Measurements from ENCODE around the gene MYEOV. TPM values are rescaled to one million over a fixed set of nuclear protein-coding genes. Genes with fewer than 3 reads are reported as not detected.

MYEOV gene
- total and polyA plus RNA-seq, 11 donors: 0.08 to 0.88 (median 0.23) TPM; not detected in 7

DNA sequence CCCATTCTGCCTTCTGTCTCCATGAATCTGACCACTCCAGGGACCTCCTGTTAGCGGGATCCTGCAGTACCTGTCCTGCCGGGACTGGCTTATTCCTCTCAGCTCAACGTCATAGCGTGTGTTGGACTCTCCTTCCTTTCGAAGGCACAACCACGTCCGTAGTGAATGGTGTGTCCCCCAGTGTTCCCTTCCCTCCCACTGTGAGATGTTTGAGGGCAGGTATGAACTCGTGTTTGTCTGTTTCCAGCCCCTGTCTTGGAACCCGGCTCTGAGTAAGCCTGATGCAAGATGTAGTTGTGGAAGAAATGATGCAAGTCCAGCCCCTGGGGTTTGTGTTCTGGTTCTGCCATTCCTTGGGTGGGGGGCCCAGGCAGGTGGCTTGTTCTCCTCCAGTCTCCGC lies 10.5 kb upstream of the MYEOV start:
- Histone ChIP-seq H3K27me3 (no peaks in the 10 kb centered on the region), H3K4me3 (no peak overlapping the region), H3K27ac (no peak overlapping the region), H3K4me1 (peaks cover 0 to 8% (median 0%) of the 10 kb centered on the region in 12 donors), H3K36me3 (no peaks in the 10 kb centered on the region), H3K9me3 (peaks cover 0 to 6% (median 0%) of the 10 kb centered on the region in 12 donors)
- no peak for TF ChIP-seq POLR2A (IDR thresholded peaks at IDR 0.05)
- TF ChIP-seq, protein P1, sequence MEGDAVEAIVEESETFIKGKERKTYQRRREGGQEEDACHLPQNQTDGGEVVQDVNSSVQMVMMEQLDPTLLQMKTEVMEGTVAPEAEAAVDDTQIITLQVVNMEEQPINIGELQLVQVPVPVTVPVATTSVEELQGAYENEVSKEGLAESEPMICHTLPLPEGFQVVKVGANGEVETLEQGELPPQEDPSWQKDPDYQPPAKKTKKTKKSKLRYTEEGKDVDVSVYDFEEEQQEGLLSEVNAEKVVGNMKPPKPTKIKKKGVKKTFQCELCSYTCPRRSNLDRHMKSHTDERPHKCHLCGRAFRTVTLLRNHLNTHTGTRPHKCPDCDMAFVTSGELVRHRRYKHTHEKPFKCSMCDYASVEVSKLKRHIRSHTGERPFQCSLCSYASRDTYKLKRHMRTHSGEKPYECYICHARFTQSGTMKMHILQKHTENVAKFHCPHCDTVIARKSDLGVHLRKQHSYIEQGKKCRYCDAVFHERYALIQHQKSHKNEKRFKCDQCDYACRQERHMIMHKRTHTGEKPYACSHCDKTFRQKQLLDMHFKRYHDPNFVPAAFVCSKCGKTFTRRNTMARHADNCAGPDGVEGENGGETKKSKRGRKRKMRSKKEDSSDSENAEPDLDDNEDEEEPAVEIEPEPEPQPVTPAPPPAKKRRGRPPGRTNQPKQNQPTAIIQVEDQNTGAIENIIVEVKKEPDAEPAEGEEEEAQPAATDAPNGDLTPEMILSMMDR (IDR thresholded peaks at IDR 0.05): no peak
- intact Hi-C loops (cut with DNase I): loop anchor here in 1 of 10 donors (10.0 kb wide), 1 partner anchor 159 kb away; no protein-coding TSS in a partner anchor
- ATAC-seq: no peak
- DNase-seq: peak in 1 of 5 donors; percentile 12
- 89 to 95% (median 92%) methylated on average over 9 to 10 of the region's 10 CpGs for WGBS, 4 donors

GRCh38 chr11:69284081-69284511 lies 9.9 kb upstream of the MYEOV start:
- ATAC-seq (no peak), DNase-seq (no peak)
- H3K27ac ChIP-seq: no peak overlapping the region
- H3K36me3 ChIP-seq: no peaks in the 10 kb centered on the region
- intact Hi-C loops (cut with DNase I): loop anchor here in 1 of 10 donors (10.0 kb wide), 1 partner anchor 159 kb away; no protein-coding TSS in a partner anchor
- H3K4me3 ChIP-seq: no peak overlapping the region
- peaks cover 0 to 6% (median 0%) of the 10 kb centered on the region in 12 donors for H3K9me3 ChIP-seq
- H3K4me1 ChIP-seq: peaks cover 0 to 7% (median 0%) of the 10 kb centered on the region in 12 donors
- no peaks in the 10 kb centered on the region for H3K27me3 ChIP-seq
- no peak for TF ChIP-seq POLR2A (IDR thresholded peaks at IDR 0.05)
- TF ChIP-seq, protein P1 (IDR thresholded peaks at IDR 0.05): no peak
- WGBS, 4 donors: 77 to 88% (median 83%) methylated on average over 7 to 9 of the region's 9 CpGs

GRCh38 chr11:69285091-69285490 lies 8.9 kb upstream of the MYEOV start:
- peaks cover 0 to 7% (median 0%) of the 10 kb centered on the region in 12 donors for H3K4me1 ChIP-seq
- no peaks in the 10 kb centered on the region for H3K36me3 ChIP-seq
- intact Hi-C loops (cut with DNase I): loop anchor here in 1 of 10 donors (10.0 kb wide), 1 partner anchor 160 kb away; no protein-coding TSS in a partner anchor
- DNase-seq: peak in 1 of 5 donors; percentile 14
- H3K27me3 ChIP-seq: no peaks in the 10 kb centered on the region
- no peak overlapping the region for H3K27ac ChIP-seq
- 96 to 99% (median 97%) methylated on average over 10 to 11 of the region's 11 CpGs for WGBS, 4 donors
- ATAC-seq: no peak
- H3K9me3 ChIP-seq: peaks cover 0 to 6% (median 0%) of the 10 kb centered on the region in 12 donors
- H3K4me3 ChIP-seq: no peak overlapping the region
- TF ChIP-seq, protein P1 (IDR thresholded peaks at IDR 0.05): no peak
- TF ChIP-seq POLR2A (IDR thresholded peaks at IDR 0.05): no peak

GRCh38 chr11:69285766-69286165 lies 8.2 kb upstream of the MYEOV start:
- Histone ChIP-seq H3K9me3 (peaks cover 0 to 6% (median 0%) of the 10 kb centered on the region in 12 donors), H3K4me1 (peaks cover 0 to 7% (median 0%) of the 10 kb centered on the region in 12 donors), H3K27me3 (no peaks in the 10 kb centered on the region), H3K4me3 (no peak overlapping the region), H3K36me3 (no peaks in the 10 kb centered on the region), H3K27ac (no peak overlapping the region)
- DNase-seq (peak in 1 of 5 donors; percentile 14), ATAC-seq (no peak)
- intact Hi-C loops (cut with DNase I): loop anchor here in 1 of 10 donors (10.0 kb wide), 1 partner anchor 161 kb away; no protein-coding TSS in a partner anchor
- no peak for TF ChIP-seq POLR2A (IDR thresholded peaks at IDR 0.05)
- TF ChIP-seq, protein P1 (IDR thresholded peaks at IDR 0.05): no peak
- WGBS, 4 donors: 92 to 96% (median 93%) methylated on average over 9 to 11 of the region's 11 CpGs

Data from heart left ventricle (tissue), 16 donors.